GM18499 (cell line): Measurements from ENCODE around the gene HPSE.

Experiments
- ATAC-seq: cut with Tn5 transposase; IDR thresholded peaks from one replicate; pipeline ENCODE4 v1.9.1; 2021; ENCODE audit warnings: moderate number of reproducible peaks; ENCODE audit not compliant: insufficient read depth, unreplicated experiment

HPSE gene

DNA sequence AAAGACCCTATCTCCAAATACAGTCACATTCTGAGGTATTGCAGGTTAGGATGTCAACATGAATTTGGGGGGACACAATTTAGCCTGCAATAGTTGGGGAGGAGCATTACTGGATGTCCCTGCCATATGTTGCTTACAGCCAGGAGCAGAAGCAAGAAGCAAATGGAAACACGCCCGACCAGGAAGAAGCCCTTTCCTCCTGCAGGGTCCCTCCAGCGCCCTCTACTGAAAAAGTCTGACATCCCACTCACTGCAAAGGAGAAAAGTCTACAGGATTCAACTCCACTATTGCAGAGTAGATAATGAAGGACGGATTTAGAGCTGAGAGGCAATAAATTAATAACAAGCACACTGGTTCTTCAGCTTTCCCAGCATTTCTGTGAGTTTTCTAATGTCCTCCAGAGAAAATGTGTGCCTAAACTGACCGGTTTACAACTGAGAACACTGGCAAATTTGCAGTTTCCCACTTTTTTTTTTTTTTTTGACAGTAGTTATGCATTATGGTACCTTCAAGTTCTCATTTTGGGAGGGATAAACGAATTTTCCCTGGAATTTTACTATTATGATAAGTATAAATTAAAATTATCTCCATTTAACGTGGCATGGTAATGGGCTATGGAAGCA is 81.8 kb downstream of the HPSE start:
- no peak for ATAC-seq

DNA sequence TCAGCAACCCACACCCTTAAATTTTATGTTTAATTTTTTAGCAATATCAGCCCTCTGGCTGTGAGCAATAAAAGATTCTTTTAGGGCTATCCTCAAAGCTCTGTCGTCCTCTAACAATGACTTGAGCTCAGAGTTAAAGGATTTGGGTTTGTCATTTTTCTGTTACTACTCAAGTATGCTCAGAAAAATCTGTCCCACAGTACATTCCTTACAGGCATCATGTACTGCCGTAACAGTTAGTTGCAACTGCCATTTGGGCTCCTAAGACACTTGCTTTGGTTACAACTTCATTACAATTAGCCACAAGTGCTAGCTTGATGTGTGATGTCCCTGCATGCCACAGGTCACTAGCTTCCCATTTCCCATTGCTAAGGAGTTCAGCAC is 83.2 kb downstream of the HPSE start:
- ATAC-seq: no peak

DNA sequence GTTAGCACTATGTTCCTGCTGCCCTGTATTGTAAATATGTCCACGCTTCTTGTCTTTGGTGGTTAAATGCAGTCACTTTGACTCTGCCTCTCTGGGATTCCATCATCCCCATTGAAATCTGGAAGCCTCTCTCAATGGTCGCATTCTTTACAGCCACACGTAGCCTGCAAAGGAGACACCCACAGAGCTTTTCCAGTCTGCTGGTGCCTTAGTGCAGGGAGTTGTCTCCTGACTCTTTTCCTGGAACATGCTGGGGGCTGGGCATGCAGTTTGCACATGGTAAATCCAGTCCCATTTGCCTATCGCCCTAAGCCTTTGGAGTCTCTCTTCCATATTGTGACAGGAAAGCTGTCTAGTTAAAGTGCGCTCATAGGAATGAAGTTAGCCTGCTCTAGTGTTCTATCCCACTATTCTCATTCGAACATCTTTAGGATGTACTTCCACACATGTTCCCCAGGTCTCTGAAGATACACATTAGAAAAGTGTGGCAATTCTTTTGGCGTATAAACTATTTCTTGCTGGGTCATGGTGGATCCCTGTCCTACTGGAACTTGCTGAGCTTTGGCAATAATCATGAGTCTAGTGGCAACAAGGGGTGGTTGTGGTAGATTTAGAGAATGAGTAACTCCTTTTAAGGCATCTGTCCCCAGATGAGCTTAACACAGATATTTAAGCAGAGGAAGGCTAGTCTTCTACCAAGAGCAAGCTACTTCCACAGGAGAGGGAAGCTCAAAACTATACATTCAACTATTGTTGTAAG is 83.8 kb downstream of the HPSE start:
- ATAC-seq: no peak

DNA sequence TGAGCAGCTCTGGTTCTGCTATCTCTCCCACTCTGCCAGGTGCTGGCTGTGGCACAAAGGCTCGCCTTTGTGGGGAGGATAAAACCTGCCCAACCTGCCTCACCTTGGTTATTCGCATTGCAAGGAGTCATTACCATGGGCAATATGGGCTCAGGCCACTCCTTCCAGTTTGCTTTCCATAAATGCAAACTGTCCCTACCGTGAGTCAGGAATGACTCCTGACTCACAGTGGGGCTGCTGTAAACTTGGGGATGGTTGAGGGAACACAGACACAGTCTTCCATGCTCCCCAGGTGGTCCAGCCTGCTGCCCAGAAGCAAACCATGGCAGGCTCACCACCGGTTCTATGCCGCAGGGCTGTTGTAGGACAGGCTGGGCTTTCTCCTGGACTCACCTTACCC is 86.2 kb downstream of the HPSE start:
- no peak for ATAC-seq

GRCh38 chr4:83247415-83248357 is 87.0 kb downstream of the HPSE start:
- no peak for ATAC-seq
